Tibial nerve (tissue), 4 donors: ENCODE data around the gene EMILIN1. TPM values are rescaled to one million over a fixed set of nuclear protein-coding genes. Genes with fewer than 3 reads are reported as not detected.

Experiments
- DNase-seq, 2 donors: peaks; one replicate each; pipeline ENCODE4 v3.0.0-alpha.2; 2019; ENCODE audit warnings: low spot score in 2 of 2
- H3K27ac ChIP-seq, 4 donors: fragments of 200-600 bp; sonication (generic) in 3 of 4; one replicate each; pipeline ENCODE4 v1.5.1; 2017 to 2019; ENCODE audit warnings: mild to moderate bottlenecking in 1 of 4
- H3K27me3 ChIP-seq, 2 donors: fragments of 200-600 bp; sonication (generic) in 1 of 2; one replicate each; pipeline versions ENCODE4 v1.5.1 to v1.6.0; 2017 to 2019
- H3K36me3 ChIP-seq, 3 donors: fragments of 200-600 bp; sonication (generic); one replicate each; pipeline ENCODE4 v1.5.1; 2018 to 2019
- H3K4me1 ChIP-seq, 4 donors: fragments of 200-600 bp; sonication (generic) in 3 of 4; one replicate each; pipeline ENCODE4 v1.5.1; 2017 to 2019
- H3K4me3 ChIP-seq, 4 donors: fragments of 200-600 bp; sonication (generic) in 3 of 4; one replicate each; pipeline ENCODE4 v1.5.1; 2017 to 2019; ENCODE audit warnings: mild to moderate bottlenecking in 1 of 4, moderate library complexity in 1 of 4
- H3K9me3 ChIP-seq, 4 donors: fragments of 200-600 bp; sonication (generic) in 3 of 4; one replicate each; pipeline ENCODE4 v1.5.1; 2017 to 2019
- CTCF ChIP-seq, 5 experiments: fragments of 200-600 bp in 3 of 5; fragments of 450-650 bp in 2 of 5; sonication (generic) in 3 of 5; IDR thresholded peaks; one replicate each; pipeline ENCODE4 v1.5.1; 2016 to 2019; ENCODE audit warnings: antibody characterized with exemption in 5 of 5, mild to moderate bottlenecking in 3 of 5, moderate library complexity in 2 of 5
- EP300 ChIP-seq, 2 donors: sonication (generic); formaldehyde crosslinking; IDR thresholded peaks; one replicate each; pipeline ENCODE4 v1.6.1; 2017; ENCODE audit warnings: antibody characterized with exemption in 2 of 2, mild to moderate bottlenecking in 1 of 2
- POLR2A ChIP-seq, 2 donors: fragments of 450-650 bp; IDR thresholded peaks; one replicate each; pipeline ENCODE4 v1.6.1; 2017; ENCODE audit warnings: antibody characterized with exemption in 2 of 2, mild to moderate bottlenecking in 2 of 2, moderate library complexity in 2 of 2
- WGBS, 2 donors: methylation state at CpG; one replicate each; pipeline ENCODE4 v1.1.5; 2018; 5-methylcytosine and 5-hydroxymethylcytosine counted together
- total RNA-seq, 4 donors: library from RNA; depleted of rRNA; stranded (reverse); fragments of >200 nt; gene quantifications; one replicate each; pipeline ENCODE4 v1.1.0, GENCODE V29; 2016

EMILIN1 gene
- total RNA-seq, 4 donors from 2014 or later: 56.6 to 95.1 (median 70.1) TPM

- Histone ChIP-seq H3K36me3 (peaks cover 0 to 31% (median 0%) of the 10 kb centered on the region in 3 donors), H3K4me3 (peak within 1 kb of the TSS; percentile 82 to 99 (median 94)), H3K27me3 (no peaks in the 10 kb centered on the region), H3K4me1 (peaks cover 0 to 19% (median 11%) of the 10 kb centered on the region in 4 donors), H3K27ac (peak within 1 kb of the TSS; percentile 83 to 98 (median 94)), H3K9me3 (no peaks in the 10 kb centered on the region)
- DNase-seq: peak; percentile 94 to 98
- peak in 1 of 5 experiments; percentile 13 for TF ChIP-seq CTCF (IDR thresholded peaks at IDR 0.05)
- TF ChIP-seq POLR2A (IDR thresholded peaks at IDR 0.05): peak; percentile 27 to 78
- peak; percentile 5 to 86 for TF ChIP-seq EP300 (IDR thresholded peaks at IDR 0.05)
- WGBS, 2 donors: 1% methylated on average over 42 to 54 of the region's 67 CpGs
These were observed 27.2 kb upstream of the EMILIN1 start, which contains the start of gene AGBL5 for GRCh38 chr2:27050996-27051901. Gene AGBL5 (plus strand): TSS chr2:27051668. CDS start chr2:27052959, 1,291 bp downstream.

- Histone ChIP-seq H3K4me3 (peak overlapping the region; percentile 82 to 99 (median 94)), H3K27me3 (no peaks in the 10 kb centered on the region), H3K27ac (peak overlapping the region; percentile 83 to 98 (median 94)), H3K9me3 (no peaks in the 10 kb centered on the region), H3K4me1 (peaks cover 0 to 19% (median 11%) of the 10 kb centered on the region in 4 donors), H3K36me3 (peaks cover 0 to 39% (median 0%) of the 10 kb centered on the region in 3 donors)
- no peak for DNase-seq
- 4 to 5% methylated on average over 17 to 22 of the region's 24 CpGs for WGBS, 2 donors
- no peak for TF ChIP-seq POLR2A (IDR thresholded peaks at IDR 0.05)
- TF ChIP-seq CTCF (IDR thresholded peaks at IDR 0.05): no peak
- no peak for TF ChIP-seq EP300 (IDR thresholded peaks at IDR 0.05)
These were observed 26.3 kb upstream of the EMILIN1 start for GRCh38 chr2:27051902-27052645.

GRCh38 chr2:27053321-27053720, 25.1 kb upstream of the EMILIN1 start:
- Histone ChIP-seq H3K4me3 (no peak overlapping the region), H3K27me3 (no peaks in the 10 kb centered on the region), H3K36me3 (peaks cover 0 to 52% (median 0%) of the 10 kb centered on the region in 3 donors), H3K4me1 (peaks cover 0 to 19% (median 11%) of the 10 kb centered on the region in 4 donors), H3K27ac (no peak overlapping the region), H3K9me3 (no peaks in the 10 kb centered on the region)
- no peak for DNase-seq
- WGBS, 2 donors: 82 to 86% methylated on average over 11 of the region's 11 CpGs
- TF ChIP-seq POLR2A (IDR thresholded peaks at IDR 0.05) (no peak), CTCF (IDR thresholded peaks at IDR 0.05) (no peak), EP300 (IDR thresholded peaks at IDR 0.05) (no peak)

GRCh38 chr2:27053776-27054175, 24.6 kb upstream of the EMILIN1 start:
- no peaks in the 10 kb centered on the region for H3K9me3 ChIP-seq
- peaks cover 0 to 56% (median 0%) of the 10 kb centered on the region in 3 donors for H3K36me3 ChIP-seq
- H3K27ac ChIP-seq: no peak overlapping the region
- TF ChIP-seq CTCF (IDR thresholded peaks at IDR 0.05) (no peak), POLR2A (IDR thresholded peaks at IDR 0.05) (no peak)
- no peak overlapping the region for H3K4me3 ChIP-seq
- WGBS, 2 donors: 79 to 83% methylated on average over 8 of the region's 8 CpGs
- no peaks in the 10 kb centered on the region for H3K27me3 ChIP-seq
- DNase-seq: no peak
- peaks cover 0 to 19% (median 11%) of the 10 kb centered on the region in 4 donors for H3K4me1 ChIP-seq
